ENCODE data around the gene SNX33. TPM values are rescaled to one million over a fixed set of nuclear protein-coding genes. Genes with fewer than 3 reads are reported as not detected.
"Not testable (repeated sequence)": the region's sequence is repeated elsewhere in the genome, so short reads cannot be mapped to it uniquely, and the experiment has no call there.

The SNX33 gene
- total and polyA plus RNA-seq, 12 donors, result 10.1 to 41.4 (median 19.3) TPM

- Histone ChIP-seq H3K4me1 (replicated peaks in 1 of 2) (peaks cover 0 to 15% of the 10 kb centered on the region in 2 donors), H3K9me3 (replicated peaks in 1 of 3) (no peaks in the 10 kb centered on the region), H3K27me3 (no peaks in the 10 kb centered on the region), H3K4me3 (peak overlapping the region in 1 of 4 donors; percentile 17), H3K27ac (peak overlapping the region in 2 of 5 donors; percentile 56 to 64), H3K36me3 (replicated peaks in 1 of 2) (peaks cover 0 to 41% of the 10 kb centered on the region in 2 donors)
- intact Hi-C loops (cut with DNase I), result loop anchor here in 1 of 2 donors (10.0 kb wide), 1 partner anchor 46 kb away; the partner anchor contains the start of gene PTPN9
- WGBS, 4 donors, result 50 to 58% (median 54%) methylated on average over 7 of the region's 7 CpGs
- peak in 6 of 7 donors; percentile 49 to 78 (median 62) for DNase-seq
- TF ChIP-seq POLR2A (IDR thresholded peaks at IDR 0.05), result no peak
- TF ChIP-seq CTCF (IDR thresholded peaks at IDR 0.05), result peak in 1 of 6 experiments; percentile 30
Observed at GRCh38 chr15:75620841-75621391, 26.8 kb upstream of the SNX33 start.

GRCh38 chr15:75622505-75622904 lies 25.2 kb upstream of the SNX33 start:
- no peak for DNase-seq
- H3K9me3 ChIP-seq (replicated peaks in 1 of 3), result no peaks in the 10 kb centered on the region
- peak overlapping the region in 1 of 5 donors; percentile 12 for H3K27ac ChIP-seq
- H3K4me3 ChIP-seq, result no peak overlapping the region
- TF ChIP-seq POLR2A (IDR thresholded peaks at IDR 0.05) (no peak), CTCF (IDR thresholded peaks at IDR 0.05) (no peak)
- peaks cover 4 to 23% of the 10 kb centered on the region in 2 donors for H3K4me1 ChIP-seq (replicated peaks in 1 of 2)
- WGBS, 4 donors, result 69 to 81% (median 74%) methylated on average over 2 of the region's 2 CpGs
- peaks cover 0 to 25% of the 10 kb centered on the region in 2 donors for H3K36me3 ChIP-seq (replicated peaks in 1 of 2)
- intact Hi-C loops (cut with DNase I), result loop anchor here in 1 of 2 donors (10.0 kb wide), 1 partner anchor 48 kb away; the partner anchor contains the start of gene PTPN9
- no peaks in the 10 kb centered on the region for H3K27me3 ChIP-seq

GRCh38 chr15:75625542-75626347 lies 22.0 kb upstream of the SNX33 start, which contains the start of gene SNUPN:
Gene SNUPN, minus strand, starts transcription at chr15:75625725. Its CDS starts 4,674 bp downstream, at chr15:75621051.
- H3K27ac ChIP-seq, result peak within 1 kb of the TSS; percentile 81 to 95 (median 91)
- WGBS, 4 donors, result 1 to 8% (median 4%) methylated on average over 7 to 47 of the region's 47 CpGs
- TF ChIP-seq CTCF (IDR thresholded peaks at IDR 0.05) (no peak), POLR2A (IDR thresholded peaks at IDR 0.05) (peak; percentile 11 to 67)
- H3K36me3 ChIP-seq (replicated peaks in 1 of 2), result no peaks in the 10 kb centered on the region
- peaks cover 4 to 17% of the 10 kb centered on the region in 2 donors for H3K4me1 ChIP-seq (replicated peaks in 1 of 2)
- peak within 1 kb of the TSS; percentile 58 to 94 (median 86) for H3K4me3 ChIP-seq
- DNase-seq, result peak; percentile 93 to 97 (median 95)
- H3K27me3 ChIP-seq, result no peaks in the 10 kb centered on the region
- no peaks in the 10 kb centered on the region for H3K9me3 ChIP-seq (replicated peaks in 1 of 3)
- intact Hi-C loops (cut with DNase I), result loop anchor here in 1 of 2 donors (10.0 kb wide), 1 partner anchor 51 kb away; the partner anchor contains the start of gene PTPN9

- Histone ChIP-seq H3K4me1 (replicated peaks in 1 of 2) (peaks cover 0 to 6% of the 10 kb centered on the region in 2 donors), H3K27ac (no peak overlapping the region)
- TF ChIP-seq POLR2A (IDR thresholded peaks at IDR 0.05) (no peak), CTCF (IDR thresholded peaks at IDR 0.05) (no peak)
Observed at GRCh38 chr15:75631935-75632334, 15.8 kb upstream of the SNX33 start.

GRCh38 chr15:75633922-75634321 lies 13.8 kb upstream of the SNX33 start:
- intact Hi-C loops (cut with DNase I); H3K36me3 ChIP-seq (replicated peaks in 1 of 2): not testable (repeated sequence)

More at GRCh38 chr15:75631935-75632334, 15.8 kb upstream of the SNX33 start:
- no peaks in the 10 kb centered on the region for H3K27me3 ChIP-seq
- no peak for DNase-seq
- intact Hi-C loops (cut with DNase I), result no loop called here
- no peak overlapping the region for H3K4me3 ChIP-seq
- H3K9me3 ChIP-seq (replicated peaks in 1 of 3), result no peaks in the 10 kb centered on the region
- H3K36me3 ChIP-seq (replicated peaks in 1 of 2), result no peaks in the 10 kb centered on the region

More at GRCh38 chr15:75633922-75634321, 13.8 kb upstream of the SNX33 start:
- peaks cover 10 to 26% of the 10 kb centered on the region in 2 donors for H3K4me1 ChIP-seq (replicated peaks in 1 of 2)
- H3K27ac ChIP-seq; H3K4me3 ChIP-seq; H3K27me3 ChIP-seq; DNase-seq; H3K9me3 ChIP-seq (replicated peaks in 1 of 3): not testable (repeated sequence)
- 93 to 97% (median 95%) methylated on average over 6 to 7 of the region's 7 CpGs for WGBS, 4 donors

All from adrenal gland (tissue), 12 donors.